ENCODE measurements around the gene MKLN1.

DNA sequence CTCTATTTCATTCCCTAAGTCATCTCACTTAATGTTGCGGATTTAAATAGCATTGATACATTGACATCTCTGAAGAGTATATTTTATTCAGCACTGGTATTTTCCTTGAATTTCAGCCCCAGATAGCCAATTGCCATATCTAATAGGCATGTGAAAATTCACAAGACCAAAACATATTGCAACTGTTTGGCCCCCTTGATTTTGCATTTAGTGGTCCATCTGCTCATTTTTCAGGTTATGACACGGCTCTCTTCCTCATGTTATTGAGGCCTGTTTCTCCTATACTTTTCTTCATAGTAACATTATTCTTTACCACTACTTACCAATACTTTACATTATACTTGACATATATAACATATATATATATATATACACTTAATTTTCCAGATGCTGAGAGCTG, 43.7 kb downstream of the MKLN1 start:
- TF ChIP-seq, protein P1, sequence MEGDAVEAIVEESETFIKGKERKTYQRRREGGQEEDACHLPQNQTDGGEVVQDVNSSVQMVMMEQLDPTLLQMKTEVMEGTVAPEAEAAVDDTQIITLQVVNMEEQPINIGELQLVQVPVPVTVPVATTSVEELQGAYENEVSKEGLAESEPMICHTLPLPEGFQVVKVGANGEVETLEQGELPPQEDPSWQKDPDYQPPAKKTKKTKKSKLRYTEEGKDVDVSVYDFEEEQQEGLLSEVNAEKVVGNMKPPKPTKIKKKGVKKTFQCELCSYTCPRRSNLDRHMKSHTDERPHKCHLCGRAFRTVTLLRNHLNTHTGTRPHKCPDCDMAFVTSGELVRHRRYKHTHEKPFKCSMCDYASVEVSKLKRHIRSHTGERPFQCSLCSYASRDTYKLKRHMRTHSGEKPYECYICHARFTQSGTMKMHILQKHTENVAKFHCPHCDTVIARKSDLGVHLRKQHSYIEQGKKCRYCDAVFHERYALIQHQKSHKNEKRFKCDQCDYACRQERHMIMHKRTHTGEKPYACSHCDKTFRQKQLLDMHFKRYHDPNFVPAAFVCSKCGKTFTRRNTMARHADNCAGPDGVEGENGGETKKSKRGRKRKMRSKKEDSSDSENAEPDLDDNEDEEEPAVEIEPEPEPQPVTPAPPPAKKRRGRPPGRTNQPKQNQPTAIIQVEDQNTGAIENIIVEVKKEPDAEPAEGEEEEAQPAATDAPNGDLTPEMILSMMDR (IDR thresholded peaks at IDR 0.05): no peak
- TF ChIP-seq GATA2 (CRISPR knock-in tag; IDR thresholded peaks at IDR 0.05): no peak

Measured in SK-N-SH (cell line).